H1 (cell line): Measurements from ENCODE around the gene GSAP. TPM values are rescaled to one million over a fixed set of nuclear protein-coding genes. Genes with fewer than 3 reads are reported as not detected.

Experiments
- CTCF ChIA-PET: fragments of 300-600 bp; sonication (Branson Sonifier 250); formaldehyde crosslinking; loops from one replicate; lab custom pipeline; 2021; ENCODE audit not compliant: partially characterized antibody; lab: Charles Lee
- POLR2A ChIA-PET: fragments of 300-600 bp; sonication (Branson Sonifier 250); formaldehyde crosslinking; loops from one replicate; lab custom pipeline; 2021; ENCODE audit warnings: inconsistent platforms; ENCODE audit not compliant: partially characterized antibody; lab: Charles Lee
- DNase-seq, 2 experiments: peaks; one replicate each; pipeline versions ENCODE4 v3.0.0 to v3.0.0-alpha.2; 2010 to 2022; ENCODE audit warnings: low spot score in 2 of 2, low read depth in 1 of 2, mixed read lengths in 1 of 2
- FAIRE-seq: peaks from 2 replicates; lab custom pipeline; 2011; peaks lifted over from hg19 to GRCh38; lab: Jason Lieb, UNC
- H2AFZ ChIP-seq: 2 replicates; pipeline ENCODE4 v1.8.1; 2012; ENCODE audit warnings: low read length, inconsistent platforms
- H2AK5ac ChIP-seq: 2 replicates; pipeline ENCODE4 v1.6.1; 2013; ENCODE audit warnings: low read depth, low read length
- H2BK120ac ChIP-seq: replicated peaks from 2 replicates; pipeline ENCODE3; 2013; ENCODE audit warnings: low read depth, low read length, inconsistent platforms
- H2BK12ac ChIP-seq: 2 replicates; pipeline ENCODE4 v1.6.1; 2013; ENCODE audit warnings: low read depth, low read length
- H2BK15ac ChIP-seq: 2 replicates; pipeline ENCODE4 v1.6.1; 2013; ENCODE audit warnings: low read length
- H2BK20ac ChIP-seq: 2 replicates; pipeline ENCODE4 v1.6.1; 2013; ENCODE audit warnings: low read length
- H2BK5ac ChIP-seq: 2 replicates; pipeline ENCODE4 v1.6.1; 2013; ENCODE audit warnings: low read depth, low read length
- H3K14ac ChIP-seq: 2 replicates; pipeline ENCODE4 v1.6.1; 2013; ENCODE audit warnings: inconsistent platforms; ENCODE audit not compliant: insufficient read length
- H3K18ac ChIP-seq: 2 replicates; pipeline ENCODE4 v1.6.1; 2013; ENCODE audit warnings: low read length; ENCODE audit errors: extremely low read depth
- H3K23ac ChIP-seq: 2 replicates; pipeline ENCODE4 v1.6.1; 2013; ENCODE audit warnings: inconsistent platforms; ENCODE audit not compliant: insufficient read length
- H3K23me2 ChIP-seq: 2 replicates; pipeline ENCODE4 v1.6.1; 2013; ENCODE audit warnings: low read depth, low read length
- H3K27ac ChIP-seq: 2 replicates; pipeline ENCODE4 v1.6.1; 2011; ENCODE audit warnings: low read depth, low read length, inconsistent platforms
- H3K27me3 ChIP-seq, 4 experiments: replicated peaks in 1 of 4; 1 replicate in 1 of 4; 2 replicates in 3 of 4; pipeline versions ENCODE4 v1.6.1 to v1.8.1; 2011 to 2013; ENCODE audit warnings: low read length in 3 of 4, mild to moderate bottlenecking in 3 of 4, inconsistent platforms in 2 of 4, mixed read lengths in 2 of 4, moderate library complexity in 1 of 4; ENCODE audit not compliant: control insufficient read depth in 3 of 4, insufficient read depth in 3 of 4; ENCODE audit errors: extremely low read depth in 1 of 4
- H3K36me3 ChIP-seq, 4 experiments: 2 replicates each; pipeline versions ENCODE4 v1.6.1 to v1.8.1; 2011 to 2013; ENCODE audit warnings: mild to moderate bottlenecking in 4 of 4, low read length in 3 of 4, moderate library complexity in 2 of 4, control low read depth in 1 of 4, inconsistent platforms in 1 of 4; ENCODE audit not compliant: insufficient read depth in 4 of 4, control insufficient read depth in 2 of 4
- H3K4ac ChIP-seq: replicated peaks from 2 replicates; pipeline ENCODE3; 2013; ENCODE audit warnings: low read length, low read depth, mixed read lengths, inconsistent platforms; ENCODE audit not compliant: insufficient read length
- H3K4me1 ChIP-seq, 4 experiments: replicated peaks in 1 of 4; 1 replicate in 1 of 4; 2 replicates in 3 of 4; pipeline versions ENCODE4 v1.6.1 to v1.8.1; 2011 to 2013; ENCODE audit warnings: low read length in 3 of 4, inconsistent platforms in 2 of 4, mixed read lengths in 1 of 4; ENCODE audit not compliant: insufficient read depth in 4 of 4, control insufficient read depth in 3 of 4
- H3K4me2 ChIP-seq, 2 experiments: 2 replicates each; pipeline versions ENCODE4 v1.6.1 to v1.8.1; 2011 to 2013; ENCODE audit warnings: low read depth in 2 of 2, low read length in 2 of 2, control low read depth in 1 of 2, inconsistent platforms in 1 of 2, mild to moderate bottlenecking in 1 of 2; ENCODE audit not compliant: insufficient read depth in 1 of 2
- H3K4me3 ChIP-seq, 4 experiments: fragments of 200-600, 300-600 bp in 1 of 4; sonication (generic), shearing (Covaris generic), sonication (Bioruptor Twin) in 1 of 4; 2 replicates each; pipeline versions ENCODE4 v1.5.1 to v1.8.1; 2011 to 2016; ENCODE audit warnings: low read length in 4 of 4, low read depth in 3 of 4, control low read depth in 2 of 4, inconsistent platforms in 2 of 4, mild to moderate bottlenecking in 2 of 4, mixed read lengths in 1 of 4, moderate library complexity in 1 of 4; ENCODE audit not compliant: insufficient read depth in 2 of 4; ENCODE audit errors: extremely low read depth in 1 of 4
- H3K56ac ChIP-seq: replicated peaks from 2 replicates; pipeline ENCODE3; 2013; ENCODE audit warnings: low read depth, mild to moderate bottlenecking, mixed read lengths, low read length, inconsistent platforms; ENCODE audit not compliant: insufficient read length
- H3K79me1 ChIP-seq: 2 replicates; pipeline ENCODE4 v1.6.1; 2013; ENCODE audit warnings: low read depth, low read length, control low read depth
- H3K79me2 ChIP-seq, 2 experiments: 2 replicates each; pipeline versions ENCODE4 v1.6.1 to v1.8.1; 2012 to 2013; ENCODE audit warnings: low read length in 2 of 2, mild to moderate bottlenecking in 2 of 2, inconsistent platforms in 1 of 2; ENCODE audit not compliant: insufficient read depth in 2 of 2, control insufficient read depth in 1 of 2
- H3K9ac ChIP-seq, 4 experiments: replicated peaks in 1 of 4; 1 replicate in 1 of 4; 2 replicates in 3 of 4; pipeline versions ENCODE4 v1.6.1 to v1.8.1; 2011 to 2013; ENCODE audit warnings: low read depth in 3 of 4, low read length in 3 of 4, control low read depth in 2 of 4, mild to moderate bottlenecking in 2 of 4, moderate library complexity in 2 of 4, inconsistent platforms in 1 of 4; ENCODE audit errors: extremely low read depth in 1 of 4
- H3K9me3 ChIP-seq, 2 experiments: 2 replicates each; pipeline versions ENCODE4 v1.6.1 to v1.8.1; 2012 to 2013; ENCODE audit warnings: mild to moderate bottlenecking in 2 of 2, moderate library complexity in 2 of 2, control low read depth in 1 of 2, inconsistent platforms in 1 of 2, low read depth in 1 of 2, low read length in 1 of 2, mixed read lengths in 1 of 2; ENCODE audit not compliant: insufficient read depth in 2 of 2
- H4K20me1 ChIP-seq, 2 experiments: replicated peaks in 1 of 2; 2 replicates each; pipeline versions ENCODE3 to v1.8.1; 2011 to 2013; ENCODE audit warnings: inconsistent platforms in 2 of 2, low read length in 2 of 2, mild to moderate bottlenecking in 1 of 2; ENCODE audit not compliant: insufficient read depth in 2 of 2, control insufficient read depth in 1 of 2
- H4K5ac ChIP-seq: 2 replicates; pipeline ENCODE4 v1.6.1; 2013; ENCODE audit warnings: low read length, low read depth, mixed read lengths, inconsistent platforms; ENCODE audit not compliant: insufficient read length
- H4K8ac ChIP-seq: 2 replicates; pipeline ENCODE4 v1.8.0; 2013; ENCODE audit warnings: mild to moderate bottlenecking, moderate library complexity, low read length, inconsistent platforms; ENCODE audit not compliant: insufficient read depth; ENCODE audit errors: extremely low read depth
- H4K91ac ChIP-seq: replicated peaks from 2 replicates; pipeline ENCODE3; 2013; ENCODE audit warnings: low read length, mixed read lengths, inconsistent platforms; ENCODE audit not compliant: insufficient read length
- HDAC6 ChIP-seq: IDR thresholded peaks from one replicate; pipeline ENCODE4 v1.7.1; 2012; ENCODE audit warnings: low read depth, mild to moderate bottlenecking, inconsistent platforms, low read length, moderate library complexity
- NANOG ChIP-seq: IDR thresholded peaks from 2 replicates; pipeline ENCODE4 v1.6.1; 2011; ENCODE audit warnings: low read length, low read depth, mild to moderate bottlenecking, inconsistent platforms; ENCODE audit not compliant: insufficient read depth, poor library complexity, severe bottlenecking
- WGBS, 2 experiments: shearing (Covaris generic) in 1 of 2; methylation state at CpG; one replicate each; pipeline versions ENCODE4 v1.1.6 to v1.1.7; 2013 to 2015; ENCODE audit warnings: low lambda C conversion rate in 2 of 2, mixed read lengths in 2 of 2, inconsistent platforms in 1 of 2, low coverage in 1 of 2, missing lambda C conversion rate in 1 of 2; ENCODE audit not compliant: insufficient replicate concordance in 2 of 2, insufficient coverage in 1 of 2, insufficient read length in 1 of 2; ENCODE audit errors: extremely low coverage in 1 of 2, missing lambda C conversion rate in 1 of 2; 5-methylcytosine and 5-hydroxymethylcytosine counted together
- polyA plus RNA-seq, 7 experiments: library from polyadenylated mRNA; depleted of rRNA in 3 of 7; stranded (reverse) in 5 of 7; unstranded in 2 of 7; fragments of >200 nt in 5 of 7; fragments of 200-250 nt in 2 of 7; gene quantifications; 1 replicate in 5 of 7; 2 replicates in 1 of 7; 4 replicates in 1 of 7; pipeline versions ENCODE4 v1.2.1 to v1.2.3, GENCODE V29; 2011 to 2013; ENCODE audit warnings: missing spikeins in 2 of 7, mixed read lengths in 2 of 7
- total RNA-seq: library from RNA; stranded (reverse); fragmentation: NEBNext Ultra II Directional; extraction: Animal tissue kit (Norgen Biotek cat#: 25700); gene quantifications from 2 replicates; pipeline ENCODE4 v1.2.1, GENCODE V29; 2021

GSAP gene
- total and polyA plus RNA-seq, 2 of the 8 experiments (the other 6 are each of a cell fraction or from before 2014, with no cell fraction given), result 0.93 to 2.1 TPM

DNA sequence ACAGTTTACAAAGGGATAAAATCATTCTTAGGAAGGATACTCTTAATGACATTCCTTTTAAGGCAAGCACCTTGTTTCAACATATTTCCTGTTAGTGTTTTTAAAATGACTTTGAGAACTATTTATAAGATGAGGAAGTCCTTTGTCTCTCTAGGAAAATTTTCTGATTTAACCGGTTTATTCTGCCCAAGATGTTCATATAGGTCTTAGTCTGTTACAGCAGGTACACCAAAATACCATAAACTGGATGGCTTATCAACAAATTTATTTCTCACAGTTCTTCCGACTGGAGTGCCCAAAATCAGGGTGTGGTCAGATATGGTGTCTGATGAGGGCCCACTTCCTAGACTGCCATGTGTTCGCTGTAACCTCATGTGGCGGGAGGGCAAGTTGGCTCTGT, 77.9 kb downstream of the GSAP start:
- no peak overlapping the region for H2BK20ac ChIP-seq
- no peak overlapping the region for H3K18ac ChIP-seq
- POLR2A ChIA-PET, result no interaction called here
- TF ChIP-seq NANOG, result no peak
- TF ChIP-seq HDAC6, result no peak
- DNase-seq (no peak), FAIRE-seq (no peak)
- no peak overlapping the region for H3K4ac ChIP-seq
- H3K27me3 ChIP-seq, result no peaks in the 10 kb centered on the region
- H4K20me1 ChIP-seq, result no peaks in the 10 kb centered on the region
- H2BK5ac ChIP-seq, result no peak overlapping the region
- H2BK15ac ChIP-seq, result no peak overlapping the region
- no peak overlapping the region for H2AFZ ChIP-seq
- no peaks in the 10 kb centered on the region for H3K4me1 ChIP-seq
- H3K36me3 ChIP-seq, result no peaks in the 10 kb centered on the region
- H4K91ac ChIP-seq, result no peak overlapping the region
- no peak overlapping the region for H3K23ac ChIP-seq
- H2AK5ac ChIP-seq, result no peak overlapping the region
- no peak overlapping the region for H4K8ac ChIP-seq
- no peak overlapping the region for H2BK12ac ChIP-seq
- H3K4me3 ChIP-seq, result no peak overlapping the region
- peaks cover 0 to 3% of the 10 kb centered on the region in 2 experiments; a peak in 1 of 4 replicates for H3K9me3 ChIP-seq
- H3K27ac ChIP-seq, result no peak overlapping the region
- H3K56ac ChIP-seq, result no peak overlapping the region
- H3K14ac ChIP-seq, result no peak overlapping the region
- H3K79me1 ChIP-seq, result no peaks in the 10 kb centered on the region
- H3K4me2 ChIP-seq, result no peak overlapping the region
- H2BK120ac ChIP-seq, result no peak overlapping the region
- CTCF ChIA-PET, result no interaction called here
- H3K79me2 ChIP-seq, result no peaks in the 10 kb centered on the region
- no peaks in the 10 kb centered on the region for H3K23me2 ChIP-seq
- no peak overlapping the region for H3K9ac ChIP-seq
- H4K5ac ChIP-seq, result no peak overlapping the region
- WGBS, 2 experiments, result 88% methylated on average over 4 of the region's 4 CpGs; no CpG with 5 or more reads in 1 of the 2 experiments
